ENCODE measurements around the gene TMEM156.
A peak's percentile ranks its signal among the peaks of the same experiment; 100 is the strongest.
"Not testable (repeated sequence)": the region's sequence is repeated elsewhere in the genome, so short reads cannot be mapped to it uniquely, and the experiment has no call there.

The TMEM156 gene

GRCh38 chr4:39037941-39038340 lies 5.7 kb upstream of the TMEM156 start (continued):
- no peak for TF ChIP-seq ZNF521 (tag by site-specific recombination; IDR thresholded peaks at IDR 0.05)
- no peak for TF ChIP-seq ZBTB10 (tag by site-specific recombination; IDR thresholded peaks at IDR 0.05)
- TF ChIP-seq ZBTB49 (tag by site-specific recombination; IDR thresholded peaks at IDR 0.05; ENCODE audit: low read depth): no peak
- no peak for TF ChIP-seq ZNF660 (tag by site-specific recombination; IDR thresholded peaks at IDR 0.05)
- TF ChIP-seq ZNF169 (tag by site-specific recombination; IDR thresholded peaks at IDR 0.05): no peak

GRCh38 chr4:39037491-39037825 lies 5.2 kb upstream of the TMEM156 start:
- POLR2A ChIA-PET: no interaction called here
- H3K4me1 ChIP-seq (ENCODE audit: control insufficient read depth, insufficient read depth, low read length): no peaks in the 10 kb centered on the region
- H3K27ac ChIP-seq (ENCODE audit: extremely low read depth, low read depth, low read length): no peak overlapping the region
- CTCF ChIA-PET: no interaction called here
- no peaks in the 10 kb centered on the region for H3K9me3 ChIP-seq (ENCODE audit: control insufficient read depth, insufficient read depth, low read depth, low read length)
- no peaks in the 10 kb centered on the region for H3K36me3 ChIP-seq (ENCODE audit: control insufficient read depth in 2 of 2, insufficient read depth in 1 of 2, low read length in 2 of 2)
- TF ChIP-seq ZNF266 (tag by site-specific recombination; IDR thresholded peaks at IDR 0.05; ENCODE audit: low read depth): no peak
- peak; percentile 84 for TF ChIP-seq SCRT2 (tag by site-specific recombination; IDR thresholded peaks at IDR 0.05)
- H3K4me3 ChIP-seq (ENCODE audit: low read depth, low read length): no peak overlapping the region

- no peak overlapping the region for H3K27ac ChIP-seq (ENCODE audit: extremely low read depth, low read depth, low read length)
- H3K9me3 ChIP-seq (ENCODE audit: control insufficient read depth, insufficient read depth, low read depth, low read length): no peaks in the 10 kb centered on the region
- POLR2A ChIA-PET: interaction anchor here (0.6 kb wide), 1 partner anchor 142 kb away, joined by 3 read pairs; no protein-coding TSS in a partner anchor
Measured at GRCh38 chr4:39036172-39036571, 4.0 kb upstream of the TMEM156 start.

GRCh38 chr4:39031590-39032020 lies 604 bp downstream of the TMEM156 start:
- CTCF ChIA-PET; H3K4me3 ChIP-seq (ENCODE audit: low read depth, low read length); H3K27ac ChIP-seq (ENCODE audit: extremely low read depth, low read depth, low read length); H3K4me1 ChIP-seq (ENCODE audit: control insufficient read depth, insufficient read depth, low read length); H3K36me3 ChIP-seq (ENCODE audit: control insufficient read depth in 2 of 2, insufficient read depth in 1 of 2, low read length in 2 of 2); POLR2A ChIA-PET; H3K9me3 ChIP-seq (ENCODE audit: control insufficient read depth, insufficient read depth, low read depth, low read length): not testable (repeated sequence)

More at GRCh38 chr4:39036172-39036571, 4.0 kb upstream of the TMEM156 start:
- no peaks in the 10 kb centered on the region for H3K4me1 ChIP-seq (ENCODE audit: control insufficient read depth, insufficient read depth, low read length)
- CTCF ChIA-PET: no interaction called here
- no peaks in the 10 kb centered on the region for H3K36me3 ChIP-seq (ENCODE audit: control insufficient read depth in 2 of 2, insufficient read depth in 1 of 2, low read length in 2 of 2)
- no peak overlapping the region for H3K4me3 ChIP-seq (ENCODE audit: low read depth, low read length)
- TF ChIP-seq ZNF704 (tag by site-specific recombination; IDR thresholded peaks at IDR 0.05) (no peak), ZNF174 (tag by site-specific recombination; IDR thresholded peaks at IDR 0.05) (no peak)

GRCh38 chr4:39030725-39031124 lies 1.5 kb downstream of the TMEM156 start:
- Histone ChIP-seq H3K27ac (ENCODE audit: extremely low read depth, low read depth, low read length) (no peak overlapping the region), H3K36me3 (ENCODE audit: control insufficient read depth in 2 of 2, insufficient read depth in 1 of 2, low read length in 2 of 2) (no peaks in the 10 kb centered on the region), H3K4me1 (ENCODE audit: control insufficient read depth, insufficient read depth, low read length) (no peaks in the 10 kb centered on the region), H3K9me3 (ENCODE audit: control insufficient read depth, insufficient read depth, low read depth, low read length) (no peaks in the 10 kb centered on the region), H3K4me3 (ENCODE audit: low read depth, low read length) (no peak overlapping the region)
- ChIA-PET POLR2A (no interaction called here), CTCF (interaction anchor here (0.7 kb wide), 1 partner anchor 127 kb away, joined by 5 read pairs; no protein-coding TSS in a partner anchor)
- no peak for TF ChIP-seq RBAK (tag by site-specific recombination; IDR thresholded peaks at IDR 0.05)
- no peak for TF ChIP-seq ZSCAN5A (tag by site-specific recombination; IDR thresholded peaks at IDR 0.05)
- no peak for TF ChIP-seq ZNF16 (tag by site-specific recombination; IDR thresholded peaks at IDR 0.05; ENCODE audit: low read depth)
- no peak for TF ChIP-seq ZNF560 (tag by site-specific recombination; IDR thresholded peaks at IDR 0.05; ENCODE audit: borderline replicate concordance)
- TF ChIP-seq ZNF24 (tag by site-specific recombination; IDR thresholded peaks at IDR 0.05): no peak
- TF ChIP-seq ZNF23 (tag by site-specific recombination; IDR thresholded peaks at IDR 0.05; ENCODE audit: borderline replicate concordance): no peak
- TF ChIP-seq BCL11A (tag by site-specific recombination; IDR thresholded peaks at IDR 0.05; ENCODE audit: low read depth): no peak
- no peak for TF ChIP-seq ZNF747 (tag by site-specific recombination; IDR thresholded peaks at IDR 0.05)
- no peak for TF ChIP-seq ZNF398 (tag by site-specific recombination; IDR thresholded peaks at IDR 0.05)
